ENCODE measurements around the gene TUBB2B.
"Not testable (repeated sequence)": the region's sequence is repeated elsewhere in the genome, so short reads cannot be mapped to it uniquely, and the experiment has no call there.

TUBB2B gene

GRCh38 chr6:3186974-3187382, 40.5 kb downstream of the TUBB2B start:
- DNase-seq (ENCODE audit: low spot score), result no peak

- DNase-seq (ENCODE audit: low spot score), result no peak
Measured at GRCh38 chr6:3183066-3183465, 44.4 kb downstream of the TUBB2B start.

- no peak for DNase-seq (ENCODE audit: low spot score)
Measured at GRCh38 chr6:3181105-3181504, 46.3 kb downstream of the TUBB2B start.

- not testable (repeated sequence) for DNase-seq (ENCODE audit: low spot score)
Measured at GRCh38 chr6:3179945-3180344, 47.5 kb downstream of the TUBB2B start.

GRCh38 chr6:3178666-3179065, 48.8 kb downstream of the TUBB2B start:
- not testable (repeated sequence) for DNase-seq (ENCODE audit: low spot score)

- peak; percentile 84 for DNase-seq (ENCODE audit: low spot score)
Measured at GRCh38 chr6:3176562-3177355, 50.7 kb downstream of the TUBB2B start.

GRCh38 chr6:3175715-3176402, 51.6 kb downstream of the TUBB2B start:
- peak; percentile 63 for DNase-seq (ENCODE audit: low spot score)
